H9 (cell line): ENCODE results near the gene SORCS2. TPM values are rescaled to one million over a fixed set of nuclear protein-coding genes. Genes with fewer than 3 reads are reported as not detected.

Experiments used
- DNase-seq: peaks from one replicate; pipeline ENCODE4 v3.0.0-alpha.2; 2017
- H2AFZ ChIP-seq: one replicate; pipeline ENCODE4 v1.6.1; 2013; ENCODE audit warnings: mild to moderate bottlenecking, low read length, control low read depth, moderate library complexity
- H2AK5ac ChIP-seq: 2 replicates; pipeline ENCODE4 v1.6.1; 2013; ENCODE audit warnings: low read length, control low read depth, mixed read lengths; ENCODE audit not compliant: insufficient read length
- H2BK120ac ChIP-seq: one replicate; pipeline ENCODE4 v1.6.1; 2013; ENCODE audit warnings: low read depth, mild to moderate bottlenecking, low read length, control low read depth, inconsistent platforms; ENCODE audit not compliant: poor library complexity, severe bottlenecking
- H2BK12ac ChIP-seq: 2 replicates; pipeline ENCODE4 v1.6.1; 2013; ENCODE audit warnings: low read length, control low read depth, mixed read lengths, low read depth; ENCODE audit not compliant: insufficient read length
- H2BK15ac ChIP-seq: 2 replicates; pipeline ENCODE4 v1.6.1; 2013; ENCODE audit warnings: low read depth, low read length, control low read depth
- H2BK20ac ChIP-seq: one replicate; pipeline ENCODE4 v1.6.1; 2013; ENCODE audit warnings: low read depth, mild to moderate bottlenecking, low read length, control low read depth, inconsistent platforms; ENCODE audit not compliant: poor library complexity, severe bottlenecking
- H2BK5ac ChIP-seq: 2 replicates; pipeline ENCODE4 v1.6.1; 2013; ENCODE audit warnings: low read length, control low read depth, mixed read lengths; ENCODE audit not compliant: insufficient read length
- H3K14ac ChIP-seq: 2 replicates; pipeline ENCODE4 v1.6.1; 2013; ENCODE audit warnings: low read length, control low read depth; ENCODE audit not compliant: insufficient read depth
- H3K18ac ChIP-seq: 2 replicates; pipeline ENCODE4 v1.6.1; 2013; ENCODE audit warnings: low read depth, mild to moderate bottlenecking, mixed read lengths, low read length, control low read depth; ENCODE audit not compliant: insufficient read length
- H3K23ac ChIP-seq: 2 replicates; pipeline ENCODE4 v1.6.1; 2013; ENCODE audit warnings: low read length, control low read depth, mixed read lengths, low read depth; ENCODE audit not compliant: insufficient read length
- H3K23me2 ChIP-seq: 2 replicates; pipeline ENCODE4 v1.6.1; 2013; ENCODE audit warnings: low read depth, mild to moderate bottlenecking, mixed read lengths, low read length, control low read depth; ENCODE audit not compliant: insufficient read length, poor library complexity, severe bottlenecking
- H3K27ac ChIP-seq: 2 replicates; pipeline ENCODE4 v1.5.1; 2013; ENCODE audit warnings: low read length, control low read depth, mixed read lengths, low read depth; ENCODE audit not compliant: insufficient read length
- H3K27me3 ChIP-seq: 2 replicates; pipeline ENCODE4 v1.6.1; 2013; ENCODE audit warnings: low read length, control low read depth, inconsistent platforms; ENCODE audit not compliant: insufficient read depth
- H3K4ac ChIP-seq: 2 replicates; pipeline ENCODE4 v1.6.1; 2013; ENCODE audit warnings: low read depth, mild to moderate bottlenecking, control low read depth, inconsistent platforms, low read length, moderate library complexity
- H3K4me1 ChIP-seq: 2 replicates; pipeline ENCODE4 v1.6.1; 2013; ENCODE audit warnings: low read length, control low read depth, inconsistent platforms; ENCODE audit not compliant: insufficient read depth
- H3K4me2 ChIP-seq: 2 replicates; pipeline ENCODE4 v1.6.1; 2013; ENCODE audit warnings: low read length, control low read depth, mixed read lengths; ENCODE audit not compliant: insufficient read length, insufficient read depth
- H3K56ac ChIP-seq: 2 replicates; pipeline ENCODE4 v1.6.1; 2013; ENCODE audit warnings: low read depth, mild to moderate bottlenecking, mixed read lengths, low read length, control low read depth; ENCODE audit not compliant: insufficient read length
- H3K79me1 ChIP-seq: 2 replicates; pipeline ENCODE4 v1.6.1; 2013; ENCODE audit warnings: low read depth, mild to moderate bottlenecking, moderate library complexity, low read length, control low read depth, inconsistent platforms; ENCODE audit not compliant: insufficient read depth, poor library complexity, severe bottlenecking
- H3K79me2 ChIP-seq: 2 replicates; pipeline ENCODE4 v1.6.1; 2013; ENCODE audit warnings: low read length, control low read depth, inconsistent platforms; ENCODE audit not compliant: insufficient read depth
- H3K9ac ChIP-seq: 2 replicates; pipeline ENCODE4 v1.6.1; 2013; ENCODE audit warnings: low read length, control low read depth, mixed read lengths; ENCODE audit not compliant: insufficient read length; ENCODE audit errors: extremely low read depth
- H3K9me3 ChIP-seq: one replicate; pipeline ENCODE4 v1.6.1; 2013; ENCODE audit warnings: low read depth, low read length, inconsistent platforms; ENCODE audit not compliant: control insufficient read depth
- H3T11ph ChIP-seq: one replicate; pipeline ENCODE4 v1.6.1; 2013; ENCODE audit warnings: mild to moderate bottlenecking, low read length, control low read depth, inconsistent platforms
- H4K20me1 ChIP-seq: one replicate; pipeline ENCODE4 v1.6.1; 2013; ENCODE audit not compliant: control insufficient read depth, insufficient read length, insufficient read depth
- H4K5ac ChIP-seq: 2 replicates; pipeline ENCODE4 v1.6.1; 2013; ENCODE audit warnings: low read depth, mild to moderate bottlenecking, mixed read lengths, low read length, control low read depth; ENCODE audit not compliant: insufficient read length
- H4K8ac ChIP-seq: replicated peaks from 2 replicates; pipeline ENCODE4 v1.6.1; 2013; ENCODE audit warnings: low read length, control low read depth, mixed read lengths, low read depth; ENCODE audit not compliant: insufficient read length
- H4K91ac ChIP-seq: 2 replicates; pipeline ENCODE4 v1.6.1; 2013; ENCODE audit warnings: low read depth, mild to moderate bottlenecking, moderate library complexity, mixed read lengths, low read length, control low read depth; ENCODE audit not compliant: insufficient read length
- H3K27ac Mint-ChIP-seq, 3 experiments: 2 replicates in 2 of 3; 3 replicates in 1 of 3; pipeline ENCODE4 v1.8.0; 2020 to 2021; ENCODE audit warnings: mixed read lengths in 3 of 3, mild to moderate bottlenecking in 1 of 3, moderate library complexity in 1 of 3
- H3K27me3 Mint-ChIP-seq: 2 replicates; pipeline ENCODE4 v1.8.0; 2021; ENCODE audit warnings: low read depth, mild to moderate bottlenecking, moderate library complexity, mixed read lengths
- H3K36me3 Mint-ChIP-seq, 3 experiments: 2 replicates in 2 of 3; 3 replicates in 1 of 3; pipeline ENCODE4 v1.8.0; 2020 to 2021; ENCODE audit warnings: low read depth in 3 of 3, mixed read lengths in 3 of 3; ENCODE audit not compliant: insufficient read depth in 1 of 3
- H3K4me1 Mint-ChIP-seq, 2 experiments: 2 replicates each; pipeline ENCODE4 v1.8.0; 2020; ENCODE audit warnings: mixed read lengths in 2 of 2
- H3K4me3 Mint-ChIP-seq, 2 experiments: 2 replicates in 1 of 2; 3 replicates in 1 of 2; pipeline ENCODE4 v1.8.0; 2020 to 2021; ENCODE audit warnings: mild to moderate bottlenecking in 2 of 2, mixed read lengths in 2 of 2, moderate library complexity in 1 of 2
- H3K9me3 Mint-ChIP-seq, 2 experiments: 2 replicates in 1 of 2; 3 replicates in 1 of 2; pipeline ENCODE4 v1.8.0; 2020; ENCODE audit warnings: mild to moderate bottlenecking in 2 of 2, mixed read lengths in 2 of 2, moderate library complexity in 1 of 2
- WGBS: extraction: QIAGEN DNeasy Blood & Tissue Kit; methylation state at CpG from one replicate; pipeline ENCODE4 v1.1.7; 2013; ENCODE audit warnings: missing lambda C conversion rate, low lambda C conversion rate, mixed read lengths; ENCODE audit not compliant: insufficient read length; ENCODE audit errors: extremely low coverage; 5-methylcytosine and 5-hydroxymethylcytosine counted together
- total RNA-seq: library from RNA; stranded (reverse); gene quantifications from 2 replicates; pipeline ENCODE4 v1.2.1, GENCODE V29; 2021
- TF ChIP-seq, protein P1 (sequence below): fragments of 200-600 bp; sonication (generic); conservative IDR thresholded peaks from 3 replicates; pipeline ENCODE4 v1.8.0; 2021; ENCODE audit warnings: antibody characterized with exemption, mild to moderate bottlenecking

Gene SORCS2
- total RNA-seq, 1 experiment from 2014 or later = 0.57 TPM

DNA sequence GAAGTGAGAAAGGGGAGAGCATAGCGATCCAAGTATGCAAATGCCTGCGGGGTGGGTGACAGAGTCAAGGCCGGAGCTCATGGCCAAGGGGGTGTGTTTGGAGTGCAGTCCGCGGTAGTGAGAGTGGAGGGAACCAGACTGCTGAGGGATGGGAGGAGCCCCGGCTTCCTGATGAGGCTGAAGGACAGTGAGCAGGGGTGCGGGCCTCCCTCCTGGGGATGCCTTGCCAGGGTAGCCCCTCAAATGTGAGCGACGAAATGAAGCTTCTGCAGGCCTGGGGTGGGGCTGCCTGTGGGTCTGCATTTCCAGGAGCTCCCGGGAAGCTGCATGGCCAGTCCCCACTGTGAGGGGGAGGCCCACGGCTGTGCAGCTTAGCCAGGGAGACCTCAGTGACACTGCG is 197.4 kb downstream of the SORCS2 start:
- Histone ChIP-seq H3K56ac (no peak overlapping the region), H4K20me1 (no peaks in the 10 kb centered on the region), H3K4ac (no peak overlapping the region), H3K18ac (no peak overlapping the region), H2BK120ac (no peak overlapping the region), H2AFZ (no peak overlapping the region), H3K23ac (no peak overlapping the region), H2BK12ac (no peak overlapping the region), H3K9me3 (no peaks in the 10 kb centered on the region), H3T11ph (no peak overlapping the region), H2AK5ac (no peak overlapping the region), H3K14ac (no peak overlapping the region), H3K4me1 (no peaks in the 10 kb centered on the region), H3K4me2 (no peak overlapping the region), H3K27ac (no peak overlapping the region), H4K5ac (no peak overlapping the region), H3K23me2 (no peaks in the 10 kb centered on the region), H3K79me1 (no peaks in the 10 kb centered on the region), H4K91ac (no peak overlapping the region), H3K79me2 (no peaks in the 10 kb centered on the region), H2BK20ac (no peak overlapping the region), H2BK15ac (no peak overlapping the region), H3K27me3 (no peaks in the 10 kb centered on the region; the same call in 1 of the 2 replicates), H2BK5ac (no peak overlapping the region), H3K9ac (no peak overlapping the region), H4K8ac (no peak overlapping the region)
- TF ChIP-seq, protein P1, sequence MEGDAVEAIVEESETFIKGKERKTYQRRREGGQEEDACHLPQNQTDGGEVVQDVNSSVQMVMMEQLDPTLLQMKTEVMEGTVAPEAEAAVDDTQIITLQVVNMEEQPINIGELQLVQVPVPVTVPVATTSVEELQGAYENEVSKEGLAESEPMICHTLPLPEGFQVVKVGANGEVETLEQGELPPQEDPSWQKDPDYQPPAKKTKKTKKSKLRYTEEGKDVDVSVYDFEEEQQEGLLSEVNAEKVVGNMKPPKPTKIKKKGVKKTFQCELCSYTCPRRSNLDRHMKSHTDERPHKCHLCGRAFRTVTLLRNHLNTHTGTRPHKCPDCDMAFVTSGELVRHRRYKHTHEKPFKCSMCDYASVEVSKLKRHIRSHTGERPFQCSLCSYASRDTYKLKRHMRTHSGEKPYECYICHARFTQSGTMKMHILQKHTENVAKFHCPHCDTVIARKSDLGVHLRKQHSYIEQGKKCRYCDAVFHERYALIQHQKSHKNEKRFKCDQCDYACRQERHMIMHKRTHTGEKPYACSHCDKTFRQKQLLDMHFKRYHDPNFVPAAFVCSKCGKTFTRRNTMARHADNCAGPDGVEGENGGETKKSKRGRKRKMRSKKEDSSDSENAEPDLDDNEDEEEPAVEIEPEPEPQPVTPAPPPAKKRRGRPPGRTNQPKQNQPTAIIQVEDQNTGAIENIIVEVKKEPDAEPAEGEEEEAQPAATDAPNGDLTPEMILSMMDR = no peak
- no peak overlapping the region for H3K4me3 Mint-ChIP-seq
- DNase-seq = peak; percentile 24
- no peaks in the 10 kb centered on the region for H3K36me3 Mint-ChIP-seq
- H3K27me3 Mint-ChIP-seq = peaks cover 8% of the 10 kb centered on the region
- peaks cover 3 to 9% of the 10 kb centered on the region in 2 experiments; a peak in 3 of 5 replicates for H3K9me3 Mint-ChIP-seq
- peak overlapping the region in 1 of 3 experiments; percentile 89; a peak in 2 of 7 replicates for H3K27ac Mint-ChIP-seq
- peaks cover 3 to 7% of the 10 kb centered on the region in 2 experiments; a peak in 3 of 4 replicates for H3K4me1 Mint-ChIP-seq
- WGBS = no CpG with 5 or more reads among the region's 12 CpGs
